Limb (tissue), 2 donors: ENCODE measurements around the gene MTO1.
"Not testable (repeated sequence)": the region's sequence is repeated elsewhere in the genome, so short reads cannot be mapped to it uniquely, and the experiment has no call there.

Experiments used
- DNase-seq, 2 donors: peaks; one replicate each; pipeline ENCODE4 v3.0.0-alpha.2; 2016; ENCODE audit errors: extremely low spot score in 2 of 2

MTO1 gene

DNA sequence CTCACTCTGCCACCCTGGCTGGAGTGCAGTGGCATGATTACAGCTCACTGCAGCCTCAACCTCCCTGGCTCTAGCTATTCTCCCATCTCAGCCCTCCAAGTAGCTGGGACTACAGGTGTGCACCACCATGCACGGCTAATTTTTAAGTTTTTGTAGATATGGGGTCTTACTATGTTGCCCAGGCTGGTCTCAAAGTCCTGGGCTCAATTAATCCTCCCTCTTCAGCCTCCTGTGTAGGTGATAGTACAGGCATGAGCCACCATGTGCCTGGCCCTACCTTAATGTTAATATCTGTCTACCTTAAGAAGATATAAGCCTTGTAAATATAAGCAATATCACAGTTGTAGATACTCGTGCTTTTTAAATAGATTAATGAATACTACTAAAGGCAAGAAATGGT lies 42.6 kb downstream of the MTO1 start:
- DNase-seq: no peak

DNA sequence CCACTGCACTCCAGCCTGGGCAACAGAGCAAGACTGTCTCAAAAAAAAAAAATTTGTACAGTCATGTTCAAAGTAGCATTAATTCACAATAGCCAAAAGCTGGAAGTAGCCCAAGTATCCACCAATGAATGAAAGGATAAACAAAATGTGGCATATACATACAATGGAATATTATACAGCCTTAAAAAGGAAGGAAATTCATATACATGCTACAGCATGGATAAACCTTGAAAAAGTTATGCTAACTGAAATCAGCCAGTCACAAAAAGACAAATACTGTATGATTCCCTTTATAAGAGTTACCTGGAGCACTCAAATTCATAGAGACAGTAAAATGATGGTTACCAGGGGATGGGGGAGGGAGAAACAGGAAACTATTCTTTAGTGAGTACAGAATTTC lies 43.6 kb downstream of the MTO1 start:
- no peak for DNase-seq

DNA sequence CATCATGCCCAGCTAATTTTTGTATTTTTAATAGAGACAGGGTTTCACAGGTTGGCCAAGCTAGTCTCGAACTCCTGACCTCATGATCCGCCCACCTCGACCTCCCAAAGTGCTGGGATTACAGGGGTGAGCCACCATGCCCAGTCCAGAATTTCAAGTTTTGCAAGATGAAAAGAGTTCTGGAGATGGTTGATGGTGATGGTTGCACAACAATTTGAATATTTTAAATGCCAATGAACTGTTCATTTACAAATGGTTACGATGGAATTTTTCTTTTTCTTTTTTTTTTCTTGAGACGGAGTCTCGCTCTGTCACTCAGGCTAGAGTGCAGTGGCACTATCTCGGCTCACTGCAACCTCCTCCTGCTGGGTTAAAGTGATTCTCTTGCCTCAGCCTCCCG lies 44.2 kb downstream of the MTO1 start:
- not testable (repeated sequence) for DNase-seq

DNA sequence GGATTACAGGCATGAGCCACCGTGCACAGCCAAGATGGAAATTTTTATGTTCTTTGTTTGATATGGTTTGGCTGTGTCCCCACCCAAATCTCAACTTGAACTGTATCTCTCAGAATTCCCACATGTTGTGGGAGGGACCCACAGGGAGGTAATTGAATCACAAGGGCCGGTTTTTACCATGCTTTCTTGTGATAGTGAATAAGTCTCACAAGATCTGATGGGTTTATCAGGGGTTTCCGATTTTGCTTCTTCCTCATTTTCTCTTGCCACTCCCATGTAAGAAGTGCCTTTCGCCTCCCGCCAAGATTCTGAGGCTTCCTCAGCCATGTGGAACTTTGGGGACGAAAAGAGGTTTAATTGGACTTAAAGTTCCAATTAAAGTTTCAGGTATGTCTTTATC lies 44.7 kb downstream of the MTO1 start:
- no peak for DNase-seq

DNA sequence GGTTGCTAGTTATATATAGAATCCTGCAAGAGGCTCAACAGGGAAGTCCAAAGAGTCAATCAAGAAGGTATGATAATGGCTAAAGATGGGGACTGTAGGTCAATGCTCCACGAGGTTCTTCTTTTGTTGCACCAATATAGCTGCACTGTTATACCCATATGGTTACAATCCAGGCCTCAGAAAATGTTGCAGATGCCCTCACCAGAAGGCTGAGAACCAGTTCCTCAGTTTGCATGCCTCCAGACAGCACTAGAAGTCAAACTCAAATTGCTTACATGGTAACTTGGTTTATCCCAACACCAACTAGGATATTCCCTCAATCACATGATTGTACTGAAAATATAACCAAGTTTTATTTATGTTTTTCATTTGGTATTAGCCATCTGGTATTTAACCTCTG lies 47.2 kb downstream of the MTO1 start:
- DNase-seq: no peak

DNA sequence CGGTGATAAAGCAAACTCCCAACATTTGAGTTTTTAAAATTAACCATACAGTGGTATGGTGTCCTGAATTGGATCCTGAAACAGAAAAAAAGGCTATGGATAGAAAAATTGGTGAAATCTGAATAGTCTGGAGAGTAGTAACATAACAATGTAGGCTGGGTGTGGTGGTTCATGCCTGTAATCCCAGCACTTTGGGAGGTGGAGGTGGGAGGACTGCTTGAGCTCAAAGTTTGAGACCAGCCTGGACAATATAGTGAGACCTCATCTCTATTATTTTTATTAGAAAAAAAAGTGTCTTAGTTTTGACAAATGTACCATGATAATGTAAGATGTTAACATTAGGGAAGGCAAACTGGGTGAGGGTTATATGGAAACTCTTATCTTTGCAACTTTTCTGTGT lies 48.3 kb downstream of the MTO1 start:
- DNase-seq: no peak

DNA sequence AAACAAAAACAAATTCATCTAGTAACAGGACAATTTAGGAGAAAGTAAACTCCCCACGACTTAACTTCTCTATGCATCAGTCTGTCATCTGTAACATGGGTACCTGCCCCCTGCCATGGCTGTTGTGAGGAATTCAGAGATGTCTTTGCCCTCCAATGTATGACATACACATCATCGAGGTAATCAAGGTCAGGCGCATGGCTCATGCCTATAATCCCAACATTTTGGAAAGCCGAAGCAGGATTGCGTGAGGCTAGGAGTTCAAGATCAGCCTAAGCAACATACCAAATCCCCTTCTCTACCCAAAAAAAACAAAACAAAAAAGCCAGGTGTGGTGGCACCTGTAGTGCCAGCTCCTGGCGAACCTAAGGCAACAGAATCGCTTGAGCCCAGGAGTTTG lies 50.3 kb downstream of the MTO1 start:
- no peak for DNase-seq

DNA sequence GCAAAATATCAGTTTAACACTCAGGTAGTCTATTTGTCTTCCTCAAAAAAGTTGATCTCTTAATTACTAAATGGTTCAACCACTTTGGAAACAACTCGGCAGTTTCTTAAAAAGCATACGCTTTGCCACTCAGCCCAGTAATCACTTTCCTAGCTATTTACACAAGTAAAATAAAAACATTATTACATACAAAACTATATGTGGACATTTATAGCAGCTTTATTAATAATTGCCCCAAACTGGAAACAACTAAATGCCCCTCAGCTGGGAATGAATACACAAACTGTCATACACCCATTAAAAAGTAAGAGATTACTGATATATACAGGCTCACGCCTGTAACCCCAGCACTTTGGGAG lies 51.9 kb downstream of the MTO1 start:
- no peak for DNase-seq

DNA sequence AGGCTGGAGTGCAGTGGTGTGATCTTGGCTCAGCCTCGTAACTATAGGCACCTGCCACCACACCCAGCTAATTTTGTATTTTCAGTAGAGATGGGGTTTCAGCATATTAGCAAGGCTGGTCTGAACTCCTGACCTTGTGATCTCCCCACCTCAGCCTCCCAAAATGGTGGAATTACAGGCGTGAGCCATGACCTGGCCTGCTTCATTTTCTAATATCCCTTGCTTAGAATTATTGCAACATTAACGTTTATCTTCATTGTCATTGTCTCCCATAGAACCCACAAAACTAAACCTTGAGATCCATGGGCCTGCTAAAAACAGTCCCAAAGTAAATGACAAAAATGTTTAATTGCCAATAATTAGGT lies 53.2 kb downstream of the MTO1 start:
- DNase-seq: no peak

DNA sequence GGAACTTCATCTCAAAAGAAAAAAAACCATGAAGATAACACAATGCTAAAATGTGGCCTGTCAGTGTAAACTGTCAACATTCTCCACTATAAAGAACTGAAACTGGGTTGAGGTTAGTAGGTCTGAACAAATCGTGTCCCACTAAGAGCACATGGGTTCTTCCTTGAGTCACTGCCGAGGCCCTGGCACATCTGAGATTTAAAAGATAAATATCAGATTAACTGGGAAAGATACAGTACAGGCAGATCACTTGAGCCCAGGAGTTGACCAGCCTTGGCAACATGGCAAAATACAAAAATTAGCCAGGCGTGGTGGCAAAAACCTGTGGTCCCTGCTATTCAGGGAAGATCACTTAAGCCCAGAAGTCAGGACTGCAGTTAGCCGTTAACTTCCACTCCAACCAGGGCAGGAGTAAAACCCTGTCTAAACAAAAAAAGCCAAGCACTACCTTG lies 53.7 kb downstream of the MTO1 start:
- DNase-seq: no peak

DNA sequence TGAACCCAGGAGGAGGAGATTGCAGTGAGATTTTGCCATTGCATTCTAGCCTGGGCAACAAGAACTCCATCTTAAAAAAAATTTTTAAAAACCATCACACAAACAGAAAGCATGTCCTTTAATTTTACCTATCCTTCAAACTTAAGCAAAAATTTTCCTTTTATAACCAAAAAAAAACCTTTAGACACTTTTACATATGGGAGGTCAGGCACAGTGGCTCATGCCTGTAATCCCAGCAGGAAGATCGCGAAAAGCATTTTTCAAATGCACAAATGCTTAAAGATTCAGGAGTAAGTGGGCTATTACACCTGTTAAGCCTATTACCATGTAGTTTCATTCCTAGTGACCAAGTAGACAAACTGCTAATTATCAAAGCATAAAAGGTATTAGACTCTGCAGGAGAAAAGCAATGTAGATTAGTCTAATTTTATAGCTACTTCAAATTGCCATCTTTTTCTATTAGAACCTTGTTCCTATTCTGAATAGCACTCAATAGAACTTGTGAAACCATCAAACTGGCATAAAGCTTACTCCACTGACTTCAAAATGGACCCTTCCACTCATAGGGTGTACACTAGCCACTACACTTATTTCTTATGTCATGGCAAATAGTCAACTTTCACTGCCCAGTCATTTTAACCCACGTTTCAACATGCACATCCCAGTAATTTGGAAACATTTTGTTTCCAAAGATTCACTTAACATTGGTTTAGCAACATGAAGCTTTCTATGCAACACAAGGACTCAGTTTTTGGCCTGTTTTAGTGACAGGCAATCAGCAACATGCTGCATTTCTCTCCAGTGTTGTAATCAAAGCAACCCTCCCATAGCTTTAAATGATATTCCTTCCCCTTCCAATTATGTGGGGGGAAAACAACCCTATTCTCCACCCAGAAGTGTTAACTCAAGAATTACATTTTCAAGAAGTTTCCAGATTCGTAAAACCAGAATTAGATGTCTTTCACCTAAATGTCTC lies 55.3 kb downstream of the MTO1 start:
- DNase-seq: no peak

DNA sequence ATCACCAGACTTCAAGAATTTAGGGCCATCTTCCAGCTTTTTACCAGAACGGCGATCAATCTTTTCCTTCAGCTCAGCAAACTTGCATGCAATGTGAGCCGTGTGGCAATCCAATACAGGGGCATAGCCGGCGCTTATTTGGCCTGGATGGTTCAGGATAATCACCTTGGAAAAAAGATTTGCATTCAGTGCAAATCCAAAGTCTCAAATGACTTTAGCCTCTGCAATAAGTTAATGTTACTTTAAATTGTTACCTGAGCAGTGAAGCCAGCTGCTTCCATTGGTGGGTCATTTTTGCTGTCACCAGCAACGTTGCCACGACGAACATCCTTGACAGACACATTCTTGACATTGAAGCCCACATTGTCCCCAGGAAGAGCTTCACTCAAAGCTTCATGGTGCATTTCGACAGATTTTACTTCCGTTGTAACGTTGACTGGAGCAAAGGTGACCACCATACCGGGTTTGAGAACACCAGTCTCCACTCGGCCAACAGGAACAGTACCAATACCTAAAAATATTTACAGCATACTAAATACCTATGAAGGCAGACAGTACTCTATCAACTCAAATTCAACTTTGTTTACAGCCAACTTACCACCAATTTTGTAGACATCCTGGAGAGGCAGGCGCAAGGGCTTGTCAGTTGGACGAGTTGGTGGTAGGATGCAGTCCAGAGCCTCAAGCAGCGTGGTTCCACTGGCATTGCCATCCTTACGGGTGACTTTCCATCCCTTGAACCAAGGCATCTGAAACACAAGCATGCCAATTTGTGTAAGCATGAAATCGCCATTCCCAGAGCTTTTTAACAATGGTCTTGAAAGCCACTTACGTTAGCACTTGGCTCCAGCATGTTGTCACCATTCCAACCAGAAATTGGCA lies 56.8 kb downstream of the MTO1 start:
- DNase-seq: not testable (repeated sequence)

DNA sequence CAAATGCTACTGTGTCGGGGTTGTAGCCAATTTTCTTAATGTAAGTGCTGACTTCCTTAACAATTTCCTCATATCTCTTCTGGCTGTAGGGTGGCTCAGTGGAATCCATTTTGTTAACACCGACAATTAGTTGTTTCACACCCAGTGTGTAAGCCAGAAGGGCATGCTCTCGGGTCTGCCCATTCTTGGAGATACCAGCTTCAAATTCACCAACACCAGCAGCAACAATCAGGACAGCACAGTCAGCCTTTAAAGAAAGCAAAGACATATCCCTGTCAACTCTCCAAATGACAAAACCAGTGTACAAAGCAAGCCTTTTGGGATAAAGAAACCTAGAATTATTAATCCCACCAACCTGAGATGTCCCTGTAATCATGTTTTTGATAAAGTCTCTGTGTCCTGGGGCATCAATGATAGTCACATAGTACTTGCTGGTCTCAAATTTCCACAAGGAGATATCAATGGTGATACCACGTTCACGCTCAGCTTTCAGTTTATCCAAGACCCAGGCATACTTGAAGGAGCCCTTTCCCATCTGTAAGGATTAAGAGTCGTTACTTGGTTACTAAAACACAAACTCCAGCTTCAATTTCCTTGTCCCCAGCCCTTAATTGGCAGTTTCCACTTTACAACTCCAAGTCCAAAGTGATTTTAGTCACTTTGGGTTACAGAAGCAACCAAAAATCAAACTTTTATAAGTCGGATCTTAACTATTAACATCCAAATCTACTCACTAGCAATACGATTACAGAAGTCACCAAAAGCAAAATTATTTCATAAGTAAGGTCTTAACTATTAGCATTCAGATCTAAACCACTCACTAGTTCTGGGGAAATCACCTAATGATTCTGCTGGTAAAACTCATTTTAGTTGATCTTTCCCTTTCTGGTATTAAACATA lies 57.7 kb downstream of the MTO1 start:
- not testable (repeated sequence) for DNase-seq

DNA sequence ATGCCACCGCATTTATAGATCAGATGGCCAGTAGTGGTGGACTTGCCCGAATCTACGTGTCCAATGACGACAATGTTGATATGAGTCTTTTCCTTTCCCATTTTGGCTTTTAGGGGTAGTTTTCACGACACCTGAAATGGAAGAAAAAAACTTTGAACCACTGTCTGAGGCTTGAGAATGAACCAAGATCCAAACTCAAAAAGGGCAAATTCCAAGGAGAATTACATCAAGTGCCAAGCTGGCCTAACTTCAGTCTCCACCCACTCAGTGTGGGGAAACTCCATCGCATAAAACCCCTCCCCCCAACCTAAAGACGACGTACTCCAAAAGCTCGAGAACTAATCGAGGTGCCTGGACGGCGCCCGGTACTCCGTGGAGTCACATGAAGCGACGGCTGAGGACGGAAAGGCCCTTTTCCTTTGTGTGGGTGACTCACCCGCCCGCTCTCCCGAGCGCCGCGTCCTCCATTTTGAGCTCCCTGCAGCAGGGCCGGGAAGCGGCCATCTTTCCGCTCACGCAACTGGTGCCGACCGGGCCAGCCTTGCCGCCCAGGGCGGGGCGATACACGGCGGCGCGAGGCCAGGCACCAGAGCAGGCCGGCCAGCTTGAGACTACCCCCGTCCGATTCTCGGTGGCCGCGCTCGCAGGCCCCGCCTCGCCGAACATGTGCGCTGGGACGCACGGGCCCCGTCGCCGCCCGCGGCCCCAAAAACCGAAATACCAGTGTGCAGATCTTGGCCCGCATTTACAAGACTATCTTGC lies 58.6 kb downstream of the MTO1 start:
- peak; percentile 63 to 82 for DNase-seq

DNA sequence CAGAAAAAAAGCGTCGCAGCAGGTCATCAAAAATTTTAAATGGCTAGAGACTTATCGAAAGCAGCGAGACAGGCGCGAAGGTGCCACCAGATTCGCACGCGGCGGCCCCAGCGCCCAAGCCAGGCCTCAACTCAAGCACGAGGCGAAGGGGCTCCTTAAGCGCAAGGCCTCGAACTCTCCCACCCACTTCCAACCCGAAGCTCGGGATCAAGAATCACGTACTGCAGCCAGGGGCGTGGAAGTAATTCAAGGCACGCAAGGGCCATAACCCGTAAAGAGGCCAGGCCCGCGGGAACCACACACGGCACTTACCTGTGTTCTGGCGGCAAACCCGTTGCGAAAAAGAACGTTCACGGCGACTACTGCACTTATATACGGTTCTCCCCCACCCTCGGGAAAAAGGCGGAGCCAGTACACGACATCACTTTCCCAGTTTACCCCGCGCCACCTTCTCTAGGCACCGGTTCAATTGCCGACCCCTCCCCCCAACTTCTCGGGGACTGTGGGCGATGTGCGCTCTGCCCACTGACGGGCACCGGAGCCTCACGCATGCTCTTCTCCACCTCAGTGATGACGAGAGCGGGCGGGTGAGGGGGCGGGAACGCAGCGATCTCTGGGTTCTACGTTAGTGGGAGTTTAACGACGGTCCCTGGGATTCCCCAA lies 59.3 kb downstream of the MTO1 start, which contains the start of gene EEF1A1:
Gene EEF1A1, minus strand, starts transcription at position 345 of the 663 bp plus-strand sequence. CDS start 1,006 bp downstream, outside the sequence.
- DNase-seq: peak; percentile 99 to 100

DNA sequence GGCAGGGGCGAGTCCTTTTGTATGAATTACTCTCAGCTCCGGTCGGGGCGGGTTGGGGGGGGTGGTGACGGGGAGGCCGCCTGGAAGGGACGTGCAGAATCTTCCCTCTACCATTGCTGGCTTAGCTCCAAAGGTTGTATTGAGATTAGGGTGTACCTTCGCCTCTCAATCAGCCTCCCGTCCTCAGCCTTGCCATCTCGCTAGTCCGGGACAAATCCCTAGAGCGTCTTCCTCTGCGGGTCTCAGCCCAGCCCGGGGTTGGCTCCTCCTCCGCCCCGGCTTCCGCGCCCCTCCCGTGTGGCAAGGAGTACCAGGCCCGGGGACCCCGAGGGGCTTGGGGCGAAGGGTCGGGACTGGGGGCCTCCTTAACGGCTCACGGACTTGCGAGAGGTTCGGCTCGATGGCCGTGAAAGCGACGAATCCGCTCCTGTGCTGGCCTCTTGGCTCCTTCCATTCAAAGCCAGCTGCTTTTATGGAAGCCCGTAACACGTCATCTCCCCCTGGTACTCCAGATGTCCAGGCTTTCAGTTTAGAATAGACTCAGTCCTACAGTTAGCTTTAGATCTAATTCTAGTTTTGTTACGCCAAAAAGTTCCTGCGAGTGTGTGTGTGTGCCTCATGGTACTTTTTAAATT lies 59.9 kb downstream of the MTO1 start:
- peak in 1 of 2 donors; percentile 89 for DNase-seq

DNA sequence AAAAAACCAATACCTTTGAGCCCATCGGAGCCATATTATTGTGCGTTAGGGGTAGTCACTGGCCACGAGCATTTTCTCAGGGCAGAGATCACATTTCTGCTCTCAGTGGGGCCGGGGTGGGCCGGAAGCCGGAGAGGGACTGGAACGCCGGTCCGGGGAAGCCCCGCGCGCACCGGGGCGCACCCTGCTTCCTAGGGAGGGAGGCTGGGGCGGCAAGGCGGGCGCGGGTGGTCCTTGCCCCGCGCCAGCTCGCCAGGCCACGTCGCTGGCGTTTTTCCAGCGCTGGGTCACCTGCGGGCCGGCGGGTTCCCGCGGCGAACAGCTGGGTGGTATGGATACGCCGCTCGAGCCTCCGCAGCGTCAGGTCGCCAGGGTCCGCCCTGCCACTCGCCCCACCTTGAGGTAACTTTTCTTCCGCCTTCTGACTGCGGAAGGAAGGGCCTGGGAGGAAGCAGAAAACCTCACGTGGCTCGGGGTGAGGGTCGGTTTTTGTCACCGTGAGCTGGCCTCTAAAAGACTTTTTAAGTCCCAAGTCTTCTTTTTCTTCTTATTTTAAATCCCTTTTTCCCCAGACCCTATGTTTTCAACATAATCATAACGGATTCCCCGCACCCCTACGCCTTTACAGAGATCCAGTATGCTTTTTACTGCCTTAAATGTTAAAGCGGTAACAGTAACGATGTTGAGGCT lies 62.0 kb downstream of the MTO1 start:
- peak; percentile 36 to 73 for DNase-seq

DNA sequence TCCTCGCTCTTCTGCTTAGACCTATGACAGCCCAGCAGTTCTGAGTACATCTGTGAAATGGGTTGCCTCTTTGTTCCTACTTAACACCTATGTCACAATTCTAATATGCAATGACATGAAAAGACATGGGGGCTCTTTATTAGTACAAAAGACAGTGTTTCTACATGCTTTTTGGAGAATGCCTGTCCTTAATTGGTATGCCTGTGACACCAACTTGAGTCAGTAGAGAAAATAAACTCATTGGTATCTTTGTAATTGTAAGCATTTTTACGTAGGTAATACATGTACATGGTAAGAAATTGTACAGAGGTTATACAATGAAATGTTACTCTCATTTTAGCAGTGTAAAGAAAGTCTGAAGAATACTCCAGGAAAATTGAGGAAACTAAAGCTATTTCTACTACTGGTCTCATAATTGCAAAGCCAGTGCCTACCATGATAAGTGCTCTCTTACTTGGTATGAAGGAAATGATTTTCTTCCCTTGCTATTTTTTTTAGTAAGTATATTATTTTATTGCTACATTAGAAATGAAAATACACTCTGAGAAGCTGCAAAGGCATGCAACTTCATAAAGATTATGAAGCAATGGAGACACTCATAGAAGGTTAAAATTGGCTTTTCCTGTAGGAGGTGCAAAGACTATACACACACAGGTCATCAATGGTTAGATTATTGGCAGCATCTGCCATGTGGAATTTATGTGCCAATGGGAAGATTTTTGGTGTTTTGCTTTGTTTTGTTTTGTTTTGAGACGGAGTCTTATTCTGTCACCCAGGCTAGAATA lies 64.2 kb downstream of the MTO1 start:
- no peak for DNase-seq
